Measurements from ENCODE around the gene ARHGAP32.

DNA sequence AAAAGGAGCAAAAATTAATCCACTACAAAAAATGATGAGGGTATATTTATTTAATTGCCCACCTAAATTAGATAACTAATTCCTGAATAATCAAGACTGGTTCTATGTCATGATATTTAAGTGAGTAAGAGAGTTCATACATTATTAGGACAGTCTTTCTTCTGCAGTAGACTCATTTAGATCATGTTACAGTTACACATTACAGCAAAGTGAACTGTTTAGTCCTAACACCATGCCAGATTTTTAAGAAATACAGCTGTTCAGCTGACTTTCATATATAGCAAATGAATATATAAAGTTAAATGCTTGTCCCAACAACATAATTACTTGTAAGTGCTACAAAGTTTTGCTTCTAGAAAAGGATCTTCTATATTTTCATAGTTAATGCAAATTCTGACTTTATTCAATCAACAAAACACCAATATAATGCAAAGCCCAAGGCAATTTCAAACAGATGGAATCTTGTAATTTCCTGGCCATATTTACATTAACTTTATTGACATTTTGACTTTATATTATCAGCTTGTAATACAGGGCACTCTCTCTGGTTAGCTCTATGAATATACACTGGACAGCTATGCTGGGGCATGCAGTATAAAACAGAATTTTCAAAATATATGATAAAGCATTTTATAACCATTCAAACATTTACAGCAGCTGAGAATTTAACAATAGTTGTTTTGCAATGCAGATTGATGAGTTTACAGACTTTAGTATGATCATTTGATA is 203.7 kb downstream of the ARHGAP32 start:
- TF ChIP-seq, protein P1, sequence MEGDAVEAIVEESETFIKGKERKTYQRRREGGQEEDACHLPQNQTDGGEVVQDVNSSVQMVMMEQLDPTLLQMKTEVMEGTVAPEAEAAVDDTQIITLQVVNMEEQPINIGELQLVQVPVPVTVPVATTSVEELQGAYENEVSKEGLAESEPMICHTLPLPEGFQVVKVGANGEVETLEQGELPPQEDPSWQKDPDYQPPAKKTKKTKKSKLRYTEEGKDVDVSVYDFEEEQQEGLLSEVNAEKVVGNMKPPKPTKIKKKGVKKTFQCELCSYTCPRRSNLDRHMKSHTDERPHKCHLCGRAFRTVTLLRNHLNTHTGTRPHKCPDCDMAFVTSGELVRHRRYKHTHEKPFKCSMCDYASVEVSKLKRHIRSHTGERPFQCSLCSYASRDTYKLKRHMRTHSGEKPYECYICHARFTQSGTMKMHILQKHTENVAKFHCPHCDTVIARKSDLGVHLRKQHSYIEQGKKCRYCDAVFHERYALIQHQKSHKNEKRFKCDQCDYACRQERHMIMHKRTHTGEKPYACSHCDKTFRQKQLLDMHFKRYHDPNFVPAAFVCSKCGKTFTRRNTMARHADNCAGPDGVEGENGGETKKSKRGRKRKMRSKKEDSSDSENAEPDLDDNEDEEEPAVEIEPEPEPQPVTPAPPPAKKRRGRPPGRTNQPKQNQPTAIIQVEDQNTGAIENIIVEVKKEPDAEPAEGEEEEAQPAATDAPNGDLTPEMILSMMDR (IDR thresholded peaks at IDR 0.05): no peak
- TF ChIP-seq POLR2A (IDR thresholded peaks at IDR 0.05): no peak
- no peak for TF ChIP-seq EP300 (IDR thresholded peaks at IDR 0.05)
